Left lung (tissue), 10 donors: ENCODE results near the gene HOXA5. TPM values are rescaled to one million over a fixed set of nuclear protein-coding genes. Genes with fewer than 3 reads are reported as not detected.

ENCODE experiments used
- ATAC-seq: fragments of 200-7000 bp; cut with Tn5 transposase; one replicate; pipeline ENCODE4 v1.9.1; 2020; ENCODE audit warnings: moderate library complexity
- DNase-seq, 4 donors: peaks; one replicate each; pipeline ENCODE4 v3.0.0-alpha.2; 2013 to 2020
- H3K27ac ChIP-seq, 2 donors: fragments of 200-600 bp; sonication (generic) in 1 of 2; one replicate each; pipeline versions ENCODE4 v1.5.0 to v1.8.0; 2020 to 2021
- H3K27me3 ChIP-seq, 2 donors: fragments of 200-600 bp; sonication (generic) in 1 of 2; one replicate each; pipeline versions ENCODE4 v1.5.0 to v1.8.0; 2020 to 2021
- H3K36me3 ChIP-seq, 2 donors: fragments of 200-600 bp; sonication (generic) in 1 of 2; one replicate each; pipeline versions ENCODE4 v1.5.0 to v1.8.0; 2020 to 2021
- H3K4me1 ChIP-seq, 2 donors: fragments of 200-600 bp; one replicate each; pipeline ENCODE4 v1.8.0; 2021
- H3K4me3 ChIP-seq, 2 donors: fragments of 200-600 bp; sonication (generic) in 1 of 2; one replicate each; pipeline versions ENCODE4 v1.5.0 to v1.8.0; 2020 to 2021; ENCODE audit warnings: mild to moderate bottlenecking in 1 of 2
- H3K9me3 ChIP-seq, 2 donors: fragments of 200-600 bp; sonication (generic) in 1 of 2; one replicate each; pipeline versions ENCODE4 v1.5.0 to v1.8.0; 2020 to 2021
- CTCF ChIP-seq, 2 donors: fragments of 200-600 bp; sonication (generic) in 1 of 2; IDR thresholded peaks; one replicate each; pipeline versions ENCODE4 v1.5.0 to v1.8.0; 2021; ENCODE audit warnings: antibody characterized with exemption in 2 of 2
- intact Hi-C, 2 donors: fragments of 100-400 bp; cut with DNase I; formaldehyde crosslinking; loops; one replicate each; pipeline versions ENCODE4 v1.11.2 to v1.14.2; 2022
- polyA plus RNA-seq, 6 donors: library from polyadenylated mRNA; unstranded; fragments of 120-200 nt; gene quantifications; one replicate each; pipeline ENCODE4 v1.2.1, GENCODE V29; 2013; ENCODE audit not compliant: insufficient read length in 6 of 6
- total RNA-seq, 2 donors: library from RNA; stranded (reverse); fragmentation: NEBNext Ultra II Directional; extraction: Animal tissue kit (Norgen Biotek cat#: 25700); gene quantifications; one replicate each; pipeline ENCODE4 v1.2.1, GENCODE V29; 2021
- donor health status: DM: no; HTN: yes; CAD: no.
- donor health status: DM: no; HTN: no; CAD: no.

HOXA5 gene
- total and polyA plus RNA-seq, 8 donors, result 16.1 to 94.7 (median 86.1) TPM

GRCh38 chr7:27161214-27161720 lies 17.8 kb upstream of the HOXA5 start:
- peak; percentile 38 for ATAC-seq
- intact Hi-C loops, result loop anchor here in 1 of 2 donors (5.0 to 10.0 kb wide), 2 partner anchors 789 to 1276 kb away; no protein-coding TSS in a partner anchor

GRCh38 chr7:27160546-27161213 lies 17.2 kb upstream of the HOXA5 start:
- TF ChIP-seq CTCF (IDR thresholded peaks at IDR 0.05), result peak; percentile 100

More at GRCh38 chr7:27161214-27161720, 17.8 kb upstream of the HOXA5 start:
- TF ChIP-seq CTCF (IDR thresholded peaks at IDR 0.05), result peak in 1 of 2 donors; percentile 43
- H3K36me3 ChIP-seq, result no peaks in the 10 kb centered on the region
- peaks cover 9 to 56% of the 10 kb centered on the region in 2 donors for H3K4me1 ChIP-seq
- H3K4me3 ChIP-seq, result peak overlapping the region; percentile 56
- H3K27ac ChIP-seq, result peak overlapping the region in 1 of 2 donors; percentile 45
- H3K9me3 ChIP-seq, result no peaks in the 10 kb centered on the region
- H3K27me3 ChIP-seq, result peaks cover 76 to 100% of the 10 kb centered on the region in 2 donors
- DNase-seq, result peak in 2 of 4 donors; percentile 69 to 83

GRCh38 chr7:27160145-27160545 lies 16.7 kb upstream of the HOXA5 start:
- TF ChIP-seq CTCF (IDR thresholded peaks at IDR 0.05), result no peak
- Histone ChIP-seq H3K4me1 (peaks cover 6 to 55% of the 10 kb centered on the region in 2 donors), H3K36me3 (no peaks in the 10 kb centered on the region), H3K4me3 (peak overlapping the region; percentile 56), H3K27me3 (peaks cover 76 to 100% of the 10 kb centered on the region in 2 donors), H3K9me3 (no peaks in the 10 kb centered on the region), H3K27ac (no peak overlapping the region)
- ATAC-seq (no peak), DNase-seq (peak in 2 of 4 donors; percentile 33 to 70)
- intact Hi-C loops, result loop anchor here in 1 of 2 donors (5.0 to 10.0 kb wide), 2 partner anchors 788 to 1275 kb away; no protein-coding TSS in a partner anchor

More at GRCh38 chr7:27160546-27161213, 17.2 kb upstream of the HOXA5 start:
- peaks cover 76 to 100% of the 10 kb centered on the region in 2 donors for H3K27me3 ChIP-seq
- H3K27ac ChIP-seq, result peak overlapping the region in 1 of 2 donors; percentile 45
- intact Hi-C loops, result loop anchor here in 1 of 2 donors (5.0 to 10.0 kb wide), 2 partner anchors 788 to 1276 kb away; no protein-coding TSS in a partner anchor
- DNase-seq (peak in 3 of 4 donors; percentile 87 to 96 (median 92)), ATAC-seq (peak; percentile 92)
- no peaks in the 10 kb centered on the region for H3K9me3 ChIP-seq
- peak overlapping the region; percentile 56 for H3K4me3 ChIP-seq
- H3K36me3 ChIP-seq, result no peaks in the 10 kb centered on the region
- peaks cover 9 to 56% of the 10 kb centered on the region in 2 donors for H3K4me1 ChIP-seq

GRCh38 chr7:27159266-27160144 lies 16.0 kb upstream of the HOXA5 start:
- Histone ChIP-seq H3K36me3 (no peaks in the 10 kb centered on the region), H3K4me3 (no peak overlapping the region), H3K9me3 (no peaks in the 10 kb centered on the region), H3K4me1 (peaks cover 5 to 49% of the 10 kb centered on the region in 2 donors), H3K27ac (no peak overlapping the region), H3K27me3 (peaks cover 76 to 100% of the 10 kb centered on the region in 2 donors)
- DNase-seq, result peak in 2 of 4 donors; percentile 23 to 64
- no peak for TF ChIP-seq CTCF (IDR thresholded peaks at IDR 0.05)
- intact Hi-C loops, result loop anchor here in 1 of 2 donors (5.0 to 10.0 kb wide), 2 partner anchors 787 to 1275 kb away; no protein-coding TSS in a partner anchor
- ATAC-seq, result no peak
